GM18519 (cell line): ENCODE measurements around the gene GPD2.

Experiments
- ATAC-seq: cut with Tn5 transposase; IDR thresholded peaks from one replicate; pipeline ENCODE4 v1.9.1; 2021; ENCODE audit warnings: mild to moderate bottlenecking, moderate library complexity; ENCODE audit not compliant: unreplicated experiment, low FRiP score

The GPD2 gene

DNA sequence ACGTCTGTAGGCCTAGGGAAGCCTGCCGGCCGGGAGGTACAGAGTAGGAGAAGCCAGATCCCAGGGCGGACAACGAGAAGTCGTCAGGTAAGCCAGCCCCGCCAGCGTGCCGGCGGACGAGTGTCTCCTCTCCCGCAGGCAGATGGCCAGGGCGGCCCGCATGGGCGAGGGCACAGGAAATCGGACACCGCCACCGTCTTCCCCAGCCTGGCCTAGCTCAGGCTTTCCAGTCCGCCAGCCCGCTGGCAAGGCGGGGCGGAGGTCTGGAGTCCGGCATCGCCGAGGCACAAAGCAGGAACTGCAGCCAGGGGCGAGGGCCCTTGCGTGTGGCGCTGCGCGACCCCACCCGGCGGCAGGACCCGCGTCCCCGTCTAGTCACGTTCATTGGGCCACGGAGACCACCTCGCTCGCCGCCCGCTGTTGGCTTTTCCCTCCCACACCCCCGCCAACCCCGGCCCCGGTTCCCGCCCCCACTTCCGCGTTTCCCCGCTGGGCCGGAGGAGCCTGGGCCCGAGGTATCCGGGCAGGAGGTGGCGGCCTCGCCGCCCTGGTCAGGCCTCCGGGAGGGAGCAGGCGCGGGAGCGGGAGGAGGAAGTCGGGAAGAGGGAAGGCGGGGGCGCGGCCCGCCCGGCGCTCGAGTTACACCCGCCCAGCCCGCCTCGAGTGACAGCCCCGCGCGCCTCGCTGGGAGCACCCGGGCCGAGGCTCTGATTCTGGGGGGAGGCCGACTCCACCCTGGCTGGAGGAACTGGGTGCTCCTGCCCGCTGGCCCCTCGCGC is at the start of gene GPD2:
Gene GPD2 (plus strand): TSS at position 662 of the 779 bp plus-strand sequence. CDS start 39,727 bp downstream, outside the sequence.
- ATAC-seq, result peak; percentile 29

DNA sequence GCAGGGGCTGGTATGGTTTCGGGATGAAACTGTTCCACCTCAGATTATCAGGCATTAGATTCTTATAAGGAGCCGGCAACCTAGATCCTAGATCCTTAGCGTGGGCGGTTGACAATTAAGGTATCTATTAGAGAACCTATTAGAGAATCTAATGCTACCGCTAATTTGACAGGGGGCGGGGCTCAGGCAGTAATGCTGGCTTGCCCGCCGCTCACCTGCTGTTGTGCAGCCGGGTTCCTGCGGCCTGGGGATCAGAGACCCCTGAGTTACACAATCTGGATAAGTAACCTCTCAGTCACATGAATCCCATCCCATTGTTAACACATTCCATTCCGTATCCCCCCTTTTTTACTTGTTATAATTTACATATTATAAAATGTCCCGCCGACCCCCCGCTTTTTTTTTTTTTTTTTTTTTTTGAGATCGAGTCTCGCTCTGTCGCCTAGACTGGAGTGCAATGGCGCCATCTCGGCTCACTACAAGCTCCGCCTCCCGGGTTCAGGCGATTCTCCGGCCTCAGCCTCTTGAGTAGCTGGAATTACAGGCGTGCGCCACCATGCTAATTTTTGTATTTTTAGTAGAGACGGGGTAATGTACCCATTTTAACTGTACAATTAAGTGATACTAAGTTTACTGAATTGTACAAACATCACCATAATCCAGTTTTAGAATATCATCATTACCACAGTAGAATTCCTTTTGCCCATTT is 42.0 kb upstream of the GPD2 start:
- no peak for ATAC-seq

DNA sequence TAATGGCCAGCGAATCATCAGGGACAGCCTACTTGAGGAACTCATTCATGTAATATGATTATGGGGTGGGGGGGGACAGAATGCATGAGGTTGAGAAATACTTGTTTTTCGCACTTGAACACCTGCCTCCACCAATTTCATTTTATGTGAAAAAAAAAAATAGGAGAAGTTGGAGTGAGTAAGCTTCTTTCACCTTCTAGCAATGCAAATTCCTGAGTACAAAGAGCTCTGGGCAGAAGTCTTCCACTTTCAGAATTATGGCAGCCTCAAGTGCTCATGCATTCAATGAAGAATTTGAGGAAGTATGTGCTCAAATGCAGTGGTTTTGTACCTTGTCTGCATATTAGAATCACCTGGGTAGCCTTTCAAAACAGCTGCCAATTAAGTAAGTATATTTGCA is 40.1 kb upstream of the GPD2 start:
- ATAC-seq, result peak; percentile 30

DNA sequence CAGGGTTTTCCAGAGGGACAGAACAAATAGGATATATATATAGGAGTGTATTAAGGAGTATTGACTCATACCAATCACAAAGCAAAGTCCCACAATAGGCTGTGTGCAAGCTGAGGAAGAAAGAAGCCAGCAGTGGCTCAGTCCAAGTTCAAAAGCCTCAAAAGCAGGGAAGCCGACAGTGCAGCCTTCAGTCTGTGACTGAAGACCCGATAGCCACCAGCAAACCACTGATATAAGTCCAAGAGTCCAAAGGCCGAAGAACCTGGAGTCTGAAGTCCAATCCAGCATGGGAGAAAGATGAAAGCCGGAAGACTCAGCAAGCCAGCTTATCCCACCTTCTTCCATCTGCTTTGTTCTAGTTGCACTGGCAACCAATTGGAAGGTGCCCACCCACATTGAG is 39.0 kb upstream of the GPD2 start:
- ATAC-seq, result no peak

DNA sequence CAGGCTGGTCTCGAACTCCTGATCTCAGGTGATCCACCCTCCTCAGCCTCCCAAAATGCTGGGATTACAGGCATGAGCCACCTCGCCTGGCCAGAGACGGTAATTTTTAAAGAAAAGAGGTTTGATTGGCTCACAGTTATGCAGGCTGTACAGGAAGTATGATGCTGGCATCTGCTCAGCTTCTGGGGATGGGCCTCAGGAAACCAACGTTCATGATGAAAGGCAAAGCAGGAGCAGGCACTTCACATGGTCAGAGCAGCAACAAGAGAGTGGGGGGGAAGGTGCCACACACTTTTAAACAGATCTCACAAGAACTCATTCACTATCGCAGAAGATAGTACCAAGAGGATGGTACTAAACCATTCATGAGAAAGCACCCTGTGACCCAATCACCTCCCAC is 38.0 kb upstream of the GPD2 start:
- no peak for ATAC-seq

DNA sequence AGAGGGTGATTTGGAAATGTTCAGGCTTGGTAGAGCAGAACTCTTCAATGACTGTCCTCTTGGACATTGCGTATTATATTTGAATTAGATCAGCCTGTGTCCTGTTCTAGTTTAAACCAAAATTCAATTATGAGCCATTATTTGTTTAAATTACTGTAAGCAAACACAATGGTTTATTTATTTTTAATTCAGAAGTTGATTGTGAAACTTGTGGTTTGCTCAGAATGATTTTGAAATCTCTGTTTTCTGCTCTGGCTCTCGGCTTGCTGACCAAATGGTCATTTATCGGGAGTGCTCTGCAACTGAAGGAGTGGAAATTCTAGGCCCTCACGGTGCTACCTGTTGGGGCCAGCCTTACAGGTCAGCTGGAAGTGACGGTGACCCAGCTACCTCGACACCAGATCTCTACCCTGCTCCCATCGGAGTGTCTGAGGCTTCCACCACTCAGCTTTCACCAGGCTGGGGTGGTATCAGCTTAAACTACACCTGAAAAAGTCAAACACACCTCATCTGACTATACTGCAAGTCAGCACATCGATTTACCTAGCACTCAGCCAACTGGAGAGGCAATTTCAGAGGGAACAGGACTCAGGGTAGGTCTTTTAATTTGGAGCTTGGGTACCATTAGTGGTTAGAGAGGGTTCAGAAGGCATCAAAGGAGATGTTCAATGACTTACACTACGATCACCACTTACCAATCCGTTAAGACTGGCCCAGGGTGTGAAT is 36.8 kb upstream of the GPD2 start:
- ATAC-seq, result no peak

DNA sequence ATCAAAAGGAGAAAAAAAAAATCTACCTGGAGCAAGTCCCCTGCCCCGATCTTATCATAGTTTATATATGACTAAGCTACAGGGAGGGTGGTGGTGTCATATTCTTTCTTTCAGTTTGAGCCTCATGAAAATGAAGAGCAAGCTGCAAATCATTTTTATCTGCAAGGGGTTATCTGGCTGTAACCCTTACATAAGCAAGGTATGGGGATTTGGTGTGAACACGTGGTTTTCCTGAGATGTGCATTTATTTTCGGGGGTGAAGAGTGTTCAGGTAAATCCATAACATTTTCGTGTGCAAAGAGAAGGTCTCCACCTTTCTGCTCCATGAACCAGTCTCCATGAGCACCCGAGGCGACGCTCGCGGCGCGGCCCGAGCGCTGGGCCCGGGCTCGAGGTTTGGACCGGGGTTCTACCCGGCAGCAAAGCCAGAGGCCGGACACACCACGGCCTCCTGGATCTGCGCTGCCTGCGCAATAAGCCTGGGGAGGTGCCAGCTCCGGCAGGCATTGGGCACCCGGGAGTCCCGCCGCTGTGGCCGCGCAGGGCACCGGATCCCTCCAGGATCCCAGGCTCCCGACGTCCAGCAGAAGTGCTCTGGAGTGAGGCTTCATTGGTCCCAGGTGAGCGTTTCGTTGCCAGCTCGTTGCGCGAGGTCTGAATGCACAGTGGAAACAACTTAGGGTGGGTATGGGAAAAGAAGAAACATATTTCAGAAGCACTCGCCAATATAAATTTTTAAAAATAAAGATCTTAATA is 36.1 kb upstream of the GPD2 start:
- peak; percentile 24 for ATAC-seq

DNA sequence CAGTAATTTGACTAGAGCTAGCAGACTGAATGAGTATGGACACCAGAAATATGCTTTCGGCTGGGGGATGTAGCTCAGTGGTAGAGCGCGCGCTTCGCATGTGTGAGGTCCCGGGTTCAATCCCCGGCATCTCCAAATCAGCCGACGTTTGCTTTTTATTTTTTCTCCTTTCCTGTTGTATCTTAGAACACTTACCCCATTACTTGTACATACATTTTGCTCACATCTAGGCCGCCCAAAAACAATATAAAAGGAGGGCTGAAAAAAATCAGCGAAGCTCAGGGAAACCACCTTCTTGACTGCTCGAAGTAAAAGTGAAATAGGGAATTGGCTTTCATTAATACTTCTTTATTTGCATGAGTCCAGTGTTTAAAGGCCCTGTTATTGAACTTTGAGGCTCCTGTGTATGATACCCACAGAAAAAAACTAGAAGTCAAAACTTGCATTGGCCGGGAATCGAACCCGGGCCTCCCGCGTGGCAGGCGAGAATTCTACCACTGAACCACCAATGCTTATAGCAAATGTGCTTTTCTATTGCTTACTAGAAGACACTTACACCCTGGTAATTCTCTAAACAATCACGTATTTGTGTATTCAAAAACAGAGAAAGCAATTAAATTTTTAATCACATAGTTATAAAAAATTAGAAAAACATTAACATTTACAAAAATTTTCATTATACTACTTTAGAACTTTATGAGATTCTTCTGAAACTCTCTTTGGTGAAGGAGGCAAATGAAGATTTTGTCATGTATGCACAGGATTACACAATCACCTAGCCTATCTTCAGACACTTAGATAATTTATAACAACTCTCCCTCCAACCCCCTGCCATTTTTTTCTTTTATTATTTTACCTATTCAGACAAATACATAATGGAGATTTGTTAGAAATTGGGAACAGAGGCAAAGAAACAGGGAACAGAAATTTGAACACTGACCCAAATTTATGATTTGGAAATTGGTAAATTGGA is 35.2 kb upstream of the GPD2 start:
- peak; percentile 47 for ATAC-seq

DNA sequence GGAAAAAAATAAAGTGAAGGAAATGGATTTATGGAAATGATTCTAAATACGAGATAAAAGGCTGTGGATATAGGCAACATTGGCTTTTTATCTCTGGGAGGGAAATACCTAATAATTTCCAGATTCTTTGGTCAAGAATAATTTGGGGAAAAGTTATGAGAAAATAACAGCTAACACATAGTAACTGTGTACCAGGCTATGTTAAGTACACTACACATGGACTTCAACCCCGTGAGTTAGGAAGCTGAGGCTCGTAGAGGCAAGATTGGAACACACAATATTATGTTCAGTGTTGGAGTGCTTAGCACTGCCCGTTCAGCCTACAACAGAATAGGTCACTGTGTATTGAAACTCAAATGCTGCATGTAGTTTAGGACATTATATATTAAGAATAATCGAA is 34.3 kb upstream of the GPD2 start:
- ATAC-seq, result no peak

DNA sequence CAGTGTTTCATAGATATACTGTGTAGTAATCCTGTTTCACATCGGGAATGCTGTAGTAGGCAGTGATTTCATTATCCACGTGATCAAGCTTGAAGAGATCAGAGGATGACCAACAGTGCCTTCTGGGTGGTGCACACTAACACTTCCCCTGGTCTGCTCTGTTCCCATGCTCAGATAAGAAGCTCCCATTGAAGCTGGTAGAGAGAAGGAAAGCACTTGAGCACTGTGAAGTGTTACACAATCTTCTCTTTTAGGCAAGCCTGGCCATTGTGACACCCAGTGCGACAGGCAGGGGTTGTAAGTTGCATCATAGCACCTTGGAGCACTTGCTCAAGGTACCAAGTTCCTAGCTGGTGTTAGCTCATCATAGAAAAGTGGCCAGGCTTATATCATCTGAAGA is 30.6 kb upstream of the GPD2 start:
- no peak for ATAC-seq

DNA sequence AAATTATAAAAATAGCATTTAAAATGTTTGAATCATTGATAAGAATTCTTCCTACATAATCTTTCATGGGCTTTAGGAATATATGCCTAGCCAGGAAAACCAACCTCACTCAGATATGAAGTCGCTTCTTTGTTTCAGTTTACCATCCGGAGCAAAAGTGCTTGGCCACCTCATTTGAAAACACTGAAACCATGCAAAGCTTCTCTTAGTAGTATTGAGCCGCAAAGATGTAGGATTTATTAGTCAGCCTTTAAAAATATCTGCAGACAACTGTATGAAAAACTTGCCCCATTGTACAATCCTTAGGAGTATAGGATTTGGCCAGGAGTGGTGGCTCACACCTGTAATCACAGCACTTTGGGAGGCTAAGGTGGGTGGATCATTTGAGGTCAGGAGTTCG is 24.3 kb upstream of the GPD2 start:
- ATAC-seq, result no peak

DNA sequence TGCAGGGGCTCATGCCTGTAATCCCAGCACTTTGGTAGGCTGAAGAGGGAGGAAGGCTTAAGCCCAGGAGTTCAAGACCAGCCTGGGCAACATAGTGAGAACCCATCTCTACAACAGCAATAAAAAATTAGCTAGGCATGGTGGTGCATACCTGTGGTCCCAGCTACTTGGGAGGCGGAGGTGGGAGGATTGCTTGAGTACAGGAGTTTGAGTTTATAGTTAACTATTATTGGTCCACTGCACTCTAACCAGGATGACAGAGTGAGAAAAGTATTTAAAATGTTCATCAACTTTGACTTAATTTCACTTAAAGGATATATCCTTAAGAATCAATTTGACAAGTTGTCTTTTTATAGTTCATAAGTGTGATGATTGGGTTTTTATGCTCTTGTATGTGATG is 14.3 kb upstream of the GPD2 start:
- no peak for ATAC-seq

DNA sequence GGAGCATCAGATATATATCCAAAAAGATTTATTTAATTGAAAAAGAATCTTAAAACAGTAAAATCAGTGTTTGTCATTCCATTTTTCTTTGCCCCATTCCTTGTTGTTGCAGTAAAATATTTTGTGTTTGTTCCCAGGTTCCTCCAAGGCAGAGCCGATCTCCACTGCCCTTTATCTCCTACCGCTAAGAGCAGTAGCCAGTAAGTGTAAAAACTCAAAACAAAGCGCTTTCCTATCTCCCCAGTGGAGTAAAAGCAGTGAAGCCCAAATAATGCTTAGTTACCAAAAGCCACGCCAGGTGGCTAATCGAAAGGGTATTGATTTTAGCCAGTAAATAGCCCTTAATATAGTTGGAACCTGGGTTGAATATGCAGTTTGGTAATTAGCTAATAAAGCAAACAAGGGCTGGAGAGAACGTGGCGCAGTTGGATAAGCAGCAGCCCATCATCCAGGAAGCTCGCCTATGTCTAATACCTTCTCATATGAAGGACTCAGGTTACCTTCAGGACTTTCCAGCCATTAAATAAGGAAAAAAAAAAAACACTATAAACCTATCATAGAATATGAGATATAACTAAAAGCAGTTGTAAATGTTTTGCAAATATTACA is 12.4 kb upstream of the GPD2 start:
- no peak for ATAC-seq

DNA sequence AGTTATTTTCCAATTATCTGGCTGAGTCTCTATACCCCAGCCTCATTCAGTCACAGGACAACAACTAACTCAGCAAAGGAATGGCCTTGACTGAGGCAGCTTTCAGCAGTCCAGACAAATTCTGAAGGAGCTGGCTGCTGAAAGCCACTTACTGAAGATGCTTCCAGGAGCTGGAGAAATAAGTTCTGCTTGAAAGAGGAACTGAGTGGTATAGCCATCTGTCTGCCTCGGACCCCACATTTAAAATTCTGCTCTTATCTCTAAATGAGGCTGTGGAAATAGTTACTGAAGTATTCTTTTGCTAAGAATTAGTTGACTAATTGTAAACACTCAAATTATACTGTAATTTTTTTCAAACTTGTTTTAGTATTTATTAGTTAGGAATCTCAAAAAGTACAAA is 9.1 kb upstream of the GPD2 start:
- no peak for ATAC-seq

DNA sequence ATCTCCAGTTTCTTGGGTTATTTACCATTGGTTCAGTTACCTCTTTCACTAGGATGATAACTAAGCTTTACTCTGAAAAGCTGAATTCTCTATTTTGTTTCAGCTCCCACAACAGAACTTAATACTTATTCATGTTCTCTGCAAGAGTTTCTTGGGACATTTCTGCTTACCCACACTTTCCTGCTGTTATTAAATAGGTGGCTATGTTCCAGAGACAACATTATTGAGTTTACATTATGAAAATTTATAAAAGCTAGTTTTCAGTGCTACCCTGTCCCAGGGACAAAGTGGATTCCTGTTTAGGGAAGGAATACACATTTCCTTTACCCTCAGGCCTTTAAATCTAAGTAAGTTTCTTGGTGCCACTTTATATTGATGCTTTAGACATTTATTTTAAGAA is 7.0 kb upstream of the GPD2 start:
- ATAC-seq, result no peak

DNA sequence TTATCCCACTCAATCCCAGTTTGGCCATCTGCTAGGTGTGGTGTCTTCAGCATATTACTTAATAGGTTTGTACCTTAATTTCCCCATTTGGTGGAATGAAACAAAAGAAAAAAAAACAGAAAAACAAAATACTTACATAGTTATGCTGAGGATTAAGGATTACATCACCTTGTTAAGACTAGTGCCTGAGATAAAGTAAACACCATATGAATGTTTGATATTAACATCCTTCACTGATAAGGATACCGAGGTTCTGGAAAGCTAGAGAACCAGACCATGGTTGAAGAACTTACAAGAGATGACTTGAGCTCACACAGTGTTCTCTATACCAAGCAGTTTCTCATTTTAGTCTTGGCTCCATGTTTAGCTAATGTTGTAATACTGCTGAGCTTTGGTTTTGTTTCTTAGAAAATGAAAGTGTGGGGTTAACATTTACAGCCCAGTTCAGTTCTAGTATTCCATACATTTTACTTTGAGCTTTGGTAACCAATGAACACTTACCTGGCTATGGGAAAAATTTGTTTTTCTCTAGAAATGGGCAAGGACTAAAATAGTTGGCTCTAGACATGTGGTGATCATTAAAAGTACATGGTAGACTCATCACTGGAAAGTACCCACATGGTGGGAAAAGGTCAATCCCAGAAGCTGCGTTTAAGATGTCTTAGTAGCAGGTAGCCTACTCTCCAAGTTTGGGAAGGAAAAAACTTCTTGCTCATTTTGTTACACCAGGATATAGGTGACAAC is 5.8 kb upstream of the GPD2 start:
- ATAC-seq, result no peak

DNA sequence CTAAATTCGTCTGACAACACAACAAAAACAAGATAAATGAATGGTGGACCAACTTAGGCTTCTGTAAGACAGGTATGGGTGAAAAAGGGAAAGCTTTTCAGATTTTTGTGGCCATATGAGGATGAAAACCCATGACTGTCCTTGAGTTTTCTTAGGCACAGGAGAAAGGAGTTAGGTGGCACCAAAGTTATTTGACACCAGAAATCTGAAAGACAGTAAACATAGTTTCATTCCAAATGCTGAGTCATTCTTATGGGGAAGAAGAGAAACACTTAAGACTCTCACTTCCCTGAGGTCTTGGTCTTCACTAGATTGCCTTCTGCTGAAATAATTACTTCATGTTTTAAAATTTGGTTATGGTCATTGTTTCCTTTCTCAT is 5.2 kb upstream of the GPD2 start:
- peak; percentile 74 for ATAC-seq

DNA sequence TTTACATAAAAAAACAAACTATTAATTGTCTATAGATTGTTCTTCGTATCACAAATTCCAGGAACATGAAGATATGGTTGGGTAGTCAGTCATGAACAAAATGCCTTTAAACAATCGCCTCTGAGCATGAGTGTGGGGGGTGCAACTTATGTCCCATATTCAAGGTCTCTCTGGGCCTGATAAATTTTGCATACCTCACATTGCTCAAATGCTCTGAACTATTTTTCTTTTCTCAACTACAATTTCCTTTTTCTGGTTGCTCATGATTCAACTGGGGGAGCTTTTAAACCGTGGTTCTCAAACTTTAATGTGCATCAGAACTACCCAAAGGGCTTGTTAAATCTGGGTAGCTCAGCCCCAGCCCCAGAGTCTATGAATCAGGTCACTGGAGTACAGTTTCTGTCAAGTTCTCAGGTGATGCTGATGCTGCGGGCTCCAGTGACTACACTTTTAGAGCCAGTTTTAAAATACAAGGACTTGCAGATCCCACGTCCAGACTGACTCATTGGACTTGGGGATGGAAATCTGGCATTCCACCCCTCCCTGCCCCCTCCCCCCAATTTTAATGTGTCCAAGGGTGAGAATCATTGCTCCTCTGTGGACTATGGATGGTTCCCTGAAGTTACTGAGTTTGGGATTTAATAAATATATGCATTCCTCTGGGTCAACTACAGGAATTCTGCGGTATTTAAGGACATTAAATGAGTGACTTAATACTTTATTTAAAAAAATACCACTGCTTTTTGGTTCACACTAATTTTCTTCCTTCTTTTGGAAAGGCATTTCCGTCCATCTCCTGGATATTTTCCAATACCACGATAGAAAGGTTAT is 1.5 kb upstream of the GPD2 start:
- no peak for ATAC-seq
